ENCODE results near the gene ZNF638.
"Not testable (repeated sequence)": the region's sequence is repeated elsewhere in the genome, so short reads cannot be mapped to it uniquely, and the experiment has no call there.

Gene ZNF638

GRCh38 chr2:71410696-71411095, 79.1 kb downstream of the ZNF638 start:
- Histone ChIP-seq H2AFZ (ENCODE audit: low read length) (no peak overlapping the region), H3K9me2 (ENCODE audit: low read depth, low read length) (no peaks in the 10 kb centered on the region), H3K4me3 (ENCODE audit: low read depth, low read length, poor library complexity, severe bottlenecking) (no peak overlapping the region), H3K79me2 (ENCODE audit: insufficient read depth, low read length) (no peaks in the 10 kb centered on the region), H3F3A (ENCODE audit: insufficient read depth, low read length) (no peaks in the 10 kb centered on the region), H3K4me2 (ENCODE audit: low read length) (no peak overlapping the region), H3K9me3 (ENCODE audit: low read length) (no peaks in the 10 kb centered on the region), H3K27me3 (ENCODE audit: insufficient read depth, low read length) (no peaks in the 10 kb centered on the region), H3K27ac (ENCODE audit: low read depth, low read length, poor library complexity, severe bottlenecking) (no peak overlapping the region), H3K4me1 (ENCODE audit: insufficient read depth, low read length, severe bottlenecking) (no peaks in the 10 kb centered on the region), H3K9ac (ENCODE audit: low read length) (no peak overlapping the region), H3K36me3 (ENCODE audit: insufficient read depth, low read length) (peaks cover 50% of the 10 kb centered on the region), H4K20me1 (ENCODE audit: insufficient read depth, low read length) (no peaks in the 10 kb centered on the region)
- TF ChIP-seq EZH2 (IDR thresholded peaks at IDR 0.05; ENCODE audit: borderline replicate concordance, low read length), result no peak
- TF ChIP-seq, protein P1, sequence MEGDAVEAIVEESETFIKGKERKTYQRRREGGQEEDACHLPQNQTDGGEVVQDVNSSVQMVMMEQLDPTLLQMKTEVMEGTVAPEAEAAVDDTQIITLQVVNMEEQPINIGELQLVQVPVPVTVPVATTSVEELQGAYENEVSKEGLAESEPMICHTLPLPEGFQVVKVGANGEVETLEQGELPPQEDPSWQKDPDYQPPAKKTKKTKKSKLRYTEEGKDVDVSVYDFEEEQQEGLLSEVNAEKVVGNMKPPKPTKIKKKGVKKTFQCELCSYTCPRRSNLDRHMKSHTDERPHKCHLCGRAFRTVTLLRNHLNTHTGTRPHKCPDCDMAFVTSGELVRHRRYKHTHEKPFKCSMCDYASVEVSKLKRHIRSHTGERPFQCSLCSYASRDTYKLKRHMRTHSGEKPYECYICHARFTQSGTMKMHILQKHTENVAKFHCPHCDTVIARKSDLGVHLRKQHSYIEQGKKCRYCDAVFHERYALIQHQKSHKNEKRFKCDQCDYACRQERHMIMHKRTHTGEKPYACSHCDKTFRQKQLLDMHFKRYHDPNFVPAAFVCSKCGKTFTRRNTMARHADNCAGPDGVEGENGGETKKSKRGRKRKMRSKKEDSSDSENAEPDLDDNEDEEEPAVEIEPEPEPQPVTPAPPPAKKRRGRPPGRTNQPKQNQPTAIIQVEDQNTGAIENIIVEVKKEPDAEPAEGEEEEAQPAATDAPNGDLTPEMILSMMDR (IDR thresholded peaks at IDR 0.05; ENCODE audit: low read length), result no peak

DNA sequence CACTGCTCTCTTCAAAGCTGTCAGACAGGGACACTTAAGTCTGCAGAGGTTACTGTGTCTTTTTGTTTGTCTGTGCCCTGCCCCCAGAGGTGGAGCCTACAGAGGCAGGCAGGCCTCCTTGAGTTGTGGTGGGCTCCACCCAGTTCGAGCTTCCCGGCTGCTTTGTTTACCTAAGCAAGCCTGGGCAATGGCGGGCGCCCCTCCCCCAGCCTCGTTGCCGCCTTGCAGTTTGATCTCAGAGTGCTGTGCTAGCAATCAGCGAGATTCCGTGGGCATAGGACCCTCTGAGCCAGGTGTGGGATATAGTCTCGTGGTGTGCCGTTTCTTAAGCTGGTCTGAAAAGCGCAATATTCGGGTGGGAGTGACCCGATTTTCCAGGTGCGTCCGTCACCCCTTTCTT, 85.3 kb downstream of the ZNF638 start:
- H3K4me2 ChIP-seq (ENCODE audit: low read length); H3K9me2 ChIP-seq (ENCODE audit: low read depth, low read length); H3F3A ChIP-seq (ENCODE audit: insufficient read depth, low read length); H4K20me1 ChIP-seq (ENCODE audit: insufficient read depth, low read length); H3K9me3 ChIP-seq (ENCODE audit: low read length); H2AFZ ChIP-seq (ENCODE audit: low read length); H3K27me3 ChIP-seq (ENCODE audit: insufficient read depth, low read length); H3K9ac ChIP-seq (ENCODE audit: low read length); H3K79me2 ChIP-seq (ENCODE audit: insufficient read depth, low read length); H3K4me1 ChIP-seq (ENCODE audit: insufficient read depth, low read length, severe bottlenecking): not testable (repeated sequence)
- H3K4me3 ChIP-seq (ENCODE audit: low read depth, low read length, poor library complexity, severe bottlenecking), result peak overlapping the region; percentile 63
- peak overlapping the region; percentile 86 for H3K27ac ChIP-seq (ENCODE audit: low read depth, low read length, poor library complexity, severe bottlenecking)
- peaks cover 12% of the 10 kb centered on the region; the same call in 1 of the 2 replicates for H3K36me3 ChIP-seq (ENCODE audit: insufficient read depth, low read length)

DNA sequence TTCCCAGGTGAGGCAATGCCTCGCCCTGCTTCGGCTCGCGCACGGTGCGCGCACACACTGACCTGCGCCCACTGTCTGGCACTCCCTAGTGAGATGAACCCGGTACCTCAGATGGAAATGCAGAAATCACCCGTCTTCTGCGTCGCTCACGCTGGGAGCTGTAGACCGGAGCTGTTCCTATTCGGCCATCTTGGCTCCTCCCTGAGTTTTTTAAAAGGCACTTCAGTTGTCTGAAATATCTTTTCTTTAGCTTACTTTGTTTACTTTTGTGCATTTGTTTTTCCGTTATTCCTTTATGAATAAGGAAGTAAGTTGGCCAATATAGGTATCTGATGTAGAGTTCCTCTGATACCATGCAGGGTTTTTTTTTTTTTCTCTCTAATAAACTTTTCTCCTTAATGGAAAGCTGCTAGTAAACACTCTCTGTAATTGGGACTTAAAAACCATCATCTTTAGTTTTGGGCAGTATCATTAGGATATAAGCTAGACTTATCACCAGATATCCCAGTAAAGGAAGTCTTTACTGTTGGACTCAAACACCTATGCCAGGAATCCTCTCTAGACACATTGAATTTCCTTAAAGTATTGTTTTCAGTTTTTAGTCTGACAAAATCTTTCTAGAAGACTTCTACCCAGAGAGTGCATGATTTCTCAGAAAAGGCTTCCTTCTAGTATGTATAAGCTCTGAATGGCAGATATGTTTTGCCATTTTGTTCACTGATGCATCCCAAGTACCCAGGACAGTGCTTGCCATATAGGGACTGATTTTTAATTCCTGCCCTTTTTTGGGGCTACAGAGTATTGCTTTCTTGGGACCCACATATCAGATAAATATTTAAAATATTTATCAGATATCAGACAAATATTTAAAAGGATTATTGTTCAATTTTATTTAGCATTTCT, 86.0 kb downstream of the ZNF638 start:
- Histone ChIP-seq H4K20me1 (ENCODE audit: insufficient read depth, low read length) (no peaks in the 10 kb centered on the region), H3K4me1 (ENCODE audit: insufficient read depth, low read length, severe bottlenecking) (peaks cover 7% of the 10 kb centered on the region), H3K9me3 (ENCODE audit: low read length) (no peaks in the 10 kb centered on the region), H3K27me3 (ENCODE audit: insufficient read depth, low read length) (no peaks in the 10 kb centered on the region), H3K79me2 (ENCODE audit: insufficient read depth, low read length) (no peaks in the 10 kb centered on the region), H3K4me3 (ENCODE audit: low read depth, low read length, poor library complexity, severe bottlenecking) (peak overlapping the region; percentile 63), H3K4me2 (ENCODE audit: low read length) (peak overlapping the region; percentile 88), H3K9me2 (ENCODE audit: low read depth, low read length) (no peaks in the 10 kb centered on the region), H3K27ac (ENCODE audit: low read depth, low read length, poor library complexity, severe bottlenecking) (peak overlapping the region; percentile 86), H3F3A (ENCODE audit: insufficient read depth, low read length) (no peaks in the 10 kb centered on the region), H2AFZ (ENCODE audit: low read length) (0 out of 2 replicates have a peak overlapping the region, but pooled peaks have one; percentile 71), H3K9ac (ENCODE audit: low read length) (peak overlapping the region; percentile 77), H3K36me3 (ENCODE audit: insufficient read depth, low read length) (peaks cover 16% of the 10 kb centered on the region)
- TF ChIP-seq EZH2 (IDR thresholded peaks at IDR 0.05; ENCODE audit: borderline replicate concordance, low read length), result no peak
- TF ChIP-seq, protein P1 (IDR thresholded peaks at IDR 0.05; ENCODE audit: low read length), result no peak

All from OCI-LY1 (cell line).